NCI-H524 treated with DMSO at 0.1 percent for 48 hours (cell line): ENCODE measurements around the gene DMXL1.

Source experiments
- DNase-seq: peaks from one replicate; lab custom pipeline; 2025; lab: John Stamatoyannopoulos, UW

DMXL1 gene

DNA sequence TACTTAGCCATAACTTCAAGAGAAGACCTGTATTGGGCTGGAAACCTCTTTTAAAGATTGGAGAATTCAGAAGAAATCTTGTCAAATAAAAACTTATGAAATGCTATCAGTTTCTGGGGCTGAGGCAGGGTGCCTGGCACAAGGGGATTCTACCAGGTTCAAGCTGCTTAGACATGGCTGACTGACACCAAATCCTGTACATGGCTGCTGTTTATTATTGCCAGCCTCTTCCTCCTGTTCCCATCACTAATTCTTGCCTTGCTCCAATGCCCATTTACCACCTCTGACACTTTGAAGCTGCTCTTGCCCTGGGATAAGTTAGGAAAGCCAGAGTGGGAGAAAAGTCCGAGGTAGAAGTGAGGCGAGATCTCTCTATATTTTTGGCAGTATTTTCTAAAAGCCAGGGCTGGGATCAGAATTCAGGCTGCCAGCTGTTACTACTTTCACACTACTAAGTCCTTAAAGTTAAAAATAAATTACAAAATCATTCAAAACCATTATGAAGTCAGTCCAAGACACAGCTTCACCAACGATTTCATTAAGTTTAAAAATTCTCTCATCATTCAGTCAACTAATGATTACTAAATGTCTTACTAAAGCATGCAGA lies 218.7 kb downstream of the DMXL1 start:
- no peak for DNase-seq

DNA sequence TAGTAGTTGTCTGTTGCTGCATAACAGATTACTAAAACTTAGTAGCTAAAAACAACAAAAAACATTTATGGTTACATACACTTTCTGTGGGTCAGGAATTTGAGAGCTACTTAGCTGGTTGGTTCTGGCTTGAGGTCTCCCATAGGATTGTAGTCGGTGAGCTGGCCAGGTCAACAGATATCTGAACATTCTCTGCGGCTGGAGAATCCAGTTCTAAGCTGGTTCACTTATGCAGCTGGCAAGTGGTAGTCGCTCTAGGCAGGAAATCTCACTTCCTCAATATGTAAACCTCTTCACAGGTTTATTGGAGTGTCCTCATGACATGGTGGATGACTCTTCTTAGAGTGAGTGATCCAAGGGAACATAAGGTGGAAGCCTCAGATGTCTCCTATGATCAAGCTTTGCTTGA lies 219.3 kb downstream of the DMXL1 start:
- no peak for DNase-seq

DNA sequence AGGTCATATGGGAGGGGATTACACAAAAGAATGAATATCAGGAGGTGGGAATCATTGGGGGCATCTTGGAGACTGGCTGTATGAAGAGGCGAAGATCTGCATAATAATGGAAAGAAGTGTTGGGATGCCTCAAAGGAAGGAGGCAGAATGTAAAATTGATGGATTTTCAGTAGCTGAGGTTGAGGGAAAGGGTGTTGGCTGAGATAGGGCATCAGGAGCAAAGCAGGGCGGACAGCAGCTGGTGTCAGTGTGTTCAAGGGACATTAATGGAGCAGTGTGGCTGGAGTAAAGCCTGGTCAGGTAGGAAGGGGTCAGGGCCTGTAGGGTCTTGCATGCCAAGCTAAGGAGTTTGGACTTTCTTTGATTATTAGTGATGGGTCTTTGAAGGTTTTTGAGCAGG lies 219.7 kb downstream of the DMXL1 start:
- DNase-seq: no peak

DNA sequence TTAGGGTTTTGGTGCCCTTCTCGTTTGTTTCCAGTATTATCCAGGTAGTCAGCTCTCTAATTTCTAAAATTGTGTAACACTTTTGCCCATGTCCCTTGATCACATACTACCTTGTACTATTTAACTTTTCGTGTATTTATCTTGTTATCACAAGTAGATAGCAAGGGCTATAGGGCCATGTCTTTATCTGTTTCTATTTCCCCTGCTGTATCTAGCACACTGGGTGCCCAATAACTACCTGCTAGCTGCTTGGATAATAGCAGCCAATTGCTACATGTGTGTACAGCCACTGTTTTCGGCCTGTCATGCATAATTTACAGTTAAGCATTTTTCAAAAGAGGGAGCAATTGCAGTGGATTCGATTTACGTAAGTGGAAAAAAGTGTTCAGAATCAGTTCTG lies 220.2 kb downstream of the DMXL1 start:
- no peak for DNase-seq

DNA sequence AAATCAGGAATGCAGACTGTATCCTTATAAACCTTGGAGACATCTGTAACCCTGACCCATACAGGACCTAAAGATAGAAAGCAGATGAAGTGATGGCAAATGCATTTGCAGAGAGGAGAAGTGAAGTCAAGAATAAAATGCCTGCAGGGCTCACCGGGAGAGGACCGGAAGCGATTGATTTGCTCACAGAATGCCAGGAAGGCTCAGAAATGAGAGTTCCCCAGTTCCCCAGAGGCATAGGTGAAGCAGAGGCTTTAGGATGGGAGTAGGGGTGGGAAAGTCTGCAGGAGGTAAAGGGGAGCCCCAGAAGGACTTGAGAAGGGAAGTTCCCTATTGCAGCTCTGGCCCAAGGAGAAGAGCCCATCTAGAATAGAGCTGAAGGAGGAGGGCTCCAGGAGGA lies 221.0 kb downstream of the DMXL1 start:
- no peak for DNase-seq

DNA sequence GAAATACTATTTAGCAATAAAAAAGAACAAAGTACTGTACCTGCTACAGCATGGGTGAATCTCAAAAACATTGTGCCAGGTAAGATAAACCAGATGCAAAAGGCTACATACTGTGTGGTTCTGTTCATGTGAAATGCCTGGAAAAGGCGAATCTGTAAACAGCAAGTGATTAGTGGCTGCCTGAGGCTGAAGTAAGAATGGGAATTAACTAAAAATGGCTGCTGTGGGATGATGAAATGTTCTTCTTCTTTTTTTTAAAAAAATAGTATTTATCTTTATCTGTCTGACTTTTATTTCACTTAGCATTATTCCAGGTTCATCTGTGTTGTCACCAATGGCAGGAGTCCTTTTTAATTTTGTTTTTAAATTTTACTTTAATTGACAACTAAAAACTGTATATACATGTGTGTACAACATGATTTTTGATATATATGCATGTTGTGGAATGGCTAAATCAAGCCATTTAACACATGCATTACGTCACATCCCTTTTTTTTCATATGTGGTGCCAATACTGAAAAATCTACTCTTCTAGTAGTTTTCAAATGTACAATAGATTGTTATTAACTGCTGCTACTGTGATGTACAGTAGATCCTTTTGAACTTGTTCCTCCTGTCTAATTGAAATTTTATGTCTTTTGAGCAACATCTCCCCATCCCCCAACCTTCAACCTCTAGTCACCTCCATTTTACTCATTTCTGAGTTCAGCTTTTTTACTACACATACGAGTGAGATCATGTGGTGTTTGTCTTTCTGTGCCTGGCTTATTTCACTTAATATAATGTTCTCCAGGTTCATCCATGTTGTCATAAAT lies 222.0 kb downstream of the DMXL1 start:
- no peak for DNase-seq

DNA sequence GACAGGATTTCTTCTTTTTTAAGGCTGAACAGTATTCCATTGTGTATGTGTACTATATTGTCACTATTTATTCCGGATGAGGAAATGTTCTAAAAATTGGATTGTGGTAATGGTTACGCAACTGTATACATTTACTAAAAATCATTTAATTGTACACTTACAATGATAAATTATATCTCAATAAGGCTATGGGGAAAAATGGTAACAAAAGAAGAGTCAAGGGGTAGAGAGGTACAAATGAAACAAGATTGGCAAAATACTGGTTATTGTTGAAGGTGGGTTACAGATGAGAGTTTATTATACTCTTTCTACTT lies 222.6 kb downstream of the DMXL1 start:
- DNase-seq: no peak
